GM12878 (cell line): ENCODE measurements around the gene MAST4. TPM values are rescaled to one million over a fixed set of nuclear protein-coding genes. Genes with fewer than 3 reads are reported as not detected.
A peak's percentile ranks its signal among the peaks of the same experiment; 100 is the strongest.

Experiments
- BCL11A ChIP-seq: IDR thresholded peaks from 2 replicates; pipeline ENCODE4 v1.6.1; 2011; ENCODE audit warnings: low read depth, low read length
- CEBPB ChIP-seq, 2 experiments: fragments of 150-350 bp in 1 of 2; IDR thresholded peaks; 2 replicates each; pipeline ENCODE4 v1.6.1; 2012 to 2014; ENCODE audit warnings: low read depth in 2 of 2, low read length in 2 of 2, borderline replicate concordance in 1 of 2, inconsistent platforms in 1 of 2
- KLF5 ChIP-seq: fragments of 450-650 bp; IDR thresholded peaks from 2 replicates; pipeline ENCODE4 v1.6.1; 2014; ENCODE audit warnings: mild to moderate bottlenecking; ENCODE audit not compliant: partially characterized antibody
- NFXL1 ChIP-seq: fragments of 450-650 bp; IDR thresholded peaks from 2 replicates; pipeline ENCODE4 v1.6.1; 2017; ENCODE audit warnings: antibody characterized with exemption, mild to moderate bottlenecking, borderline replicate concordance
- PAX5 ChIP-seq: IDR thresholded peaks from 2 replicates; pipeline ENCODE4 v1.6.1; 2011; ENCODE audit warnings: low read depth, low read length, borderline replicate concordance
- POU2F2 ChIP-seq: IDR thresholded peaks from 3 replicates; pipeline ENCODE4 v1.6.1; 2011; ENCODE audit warnings: low read depth, mild to moderate bottlenecking, low read length, borderline replicate concordance
- TCF7 ChIP-seq: IDR thresholded peaks from 2 replicates; pipeline ENCODE4 v1.6.1; 2014; ENCODE audit warnings: antibody characterized with exemption, borderline replicate concordance
- ZNF24 ChIP-seq: fragments of 450-650 bp; IDR thresholded peaks from 2 replicates; pipeline ENCODE4 v1.6.1; 2017; ENCODE audit warnings: antibody characterized with exemption, mild to moderate bottlenecking
- ZSCAN29 ChIP-seq: fragments of 450-650 bp; IDR thresholded peaks from 2 replicates; pipeline ENCODE4 v1.6.1; 2017; ENCODE audit warnings: mild to moderate bottlenecking, moderate library complexity
- polyA plus RNA-seq, 11 experiments: library from polyadenylated mRNA; depleted of rRNA in 4 of 11; unstranded in 6 of 11; stranded (reverse) in 5 of 11; fragments of >200 nt; fragmentation: Nextera tagmentation in 4 of 11; fragmentation: Illumina TruSeq in 1 of 11; extraction: Ambion mirVana in 4 of 11; extraction: Trizol in 1 of 11; gene quantifications; 1 replicate in 1 of 11; 2 replicates in 10 of 11; pipeline versions ENCODE4 v1.2.1 to v1.2.3, GENCODE V29; 2011 to 2016; ENCODE audit warnings: inconsistent platforms in 2 of 11, missing spikeins in 2 of 11, low read depth in 1 of 11
- total RNA-seq, 4 experiments: library from RNA; depleted of rRNA in 3 of 4; stranded (reverse); fragments of >200 nt in 3 of 4; fragmentation: Illumina TruSeq in 1 of 4; extraction: Trizol in 1 of 4; gene quantifications; 2 replicates each; pipeline versions ENCODE4 v1.2.1 to v1.2.3, GENCODE V29; 2013 to 2021
- TF ChIP-seq, protein P1 (sequence below): fragments of 450-650 bp; IDR thresholded peaks from 2 replicates; pipeline ENCODE4 v1.6.1; 2017; ENCODE audit warnings: mild to moderate bottlenecking
- TF ChIP-seq, protein P2 (sequence below): fragments of 450-650 bp; IDR thresholded peaks from 2 replicates; pipeline ENCODE4 v1.6.1; 2016; ENCODE audit warnings: mild to moderate bottlenecking, moderate library complexity, borderline replicate concordance
- TF ChIP-seq, protein P3 (sequence below): IDR thresholded peaks from 2 replicates; pipeline ENCODE4 v1.6.1; 2012; ENCODE audit warnings: low read depth, low read length, improper control_type of control experiment
- TF ChIP-seq, protein P4 (sequence below): IDR thresholded peaks from 2 replicates; pipeline ENCODE4 v1.6.1; 2012; ENCODE audit warnings: low read depth, low read length, improper control_type of control experiment
- TF ChIP-seq, protein P5 (sequence below): fragments of 450-650 bp; IDR thresholded peaks from 2 replicates; pipeline ENCODE4 v1.6.1; 2017; ENCODE audit warnings: mild to moderate bottlenecking, moderate library complexity
- TF ChIP-seq, protein P6 (sequence below): IDR thresholded peaks from 2 replicates; pipeline ENCODE4 v1.6.1; 2011; ENCODE audit warnings: mild to moderate bottlenecking, low read depth, low read length, moderate library complexity; ENCODE audit not compliant: insufficient replicate concordance

The MAST4 gene
- total and polyA plus RNA-seq, 10 of the 15 experiments (the other 5 are each of a cell fraction or from before 2014, with no cell fraction given): 0.02 to 1.6 (median 0.29) TPM; not detected in 1

DNA sequence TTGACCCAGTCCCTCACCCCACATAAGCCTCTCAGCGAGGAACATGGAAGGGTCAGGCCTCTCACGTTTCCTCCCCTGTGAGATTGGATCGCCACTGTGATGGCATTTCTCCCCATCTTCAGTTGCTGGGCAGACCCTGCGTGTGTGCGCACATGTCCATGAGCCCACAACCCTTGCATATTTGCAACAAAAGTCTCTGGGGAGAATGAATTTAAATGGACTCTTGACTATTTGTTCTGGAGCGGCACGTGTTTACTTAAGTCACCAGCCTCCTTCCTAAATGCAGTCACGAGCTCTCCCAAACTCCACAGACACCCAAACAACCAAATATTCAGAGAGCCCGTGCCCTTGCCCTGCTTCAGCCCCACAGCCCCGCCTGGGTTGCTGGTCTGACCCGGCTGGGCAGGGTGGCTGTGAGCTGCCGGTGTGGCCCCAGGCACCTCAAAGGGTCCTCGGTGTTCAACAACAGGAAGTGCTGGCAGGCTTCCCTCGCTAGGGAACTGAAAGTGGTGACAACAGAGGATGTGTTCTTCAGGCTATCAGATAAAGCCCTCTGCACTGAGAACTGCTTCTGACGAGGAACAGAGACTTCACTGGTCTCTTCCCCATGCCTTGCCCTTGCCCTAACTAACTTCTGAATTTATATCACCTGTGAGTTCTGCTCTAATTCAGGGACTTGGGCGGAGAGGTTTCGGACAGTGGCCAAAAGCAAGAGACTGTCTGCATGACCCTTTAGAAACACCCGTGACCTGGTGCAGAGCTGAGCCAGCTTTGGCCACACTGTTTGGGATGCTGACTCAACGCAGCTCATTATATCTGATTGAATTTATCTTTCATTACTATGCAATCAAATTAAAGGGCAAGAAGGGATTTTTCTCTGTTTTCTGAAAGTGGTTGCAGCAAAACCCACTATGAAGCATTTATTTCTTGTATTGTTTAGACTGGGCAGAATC, 619.6 kb downstream of the MAST4 start (continued):
- TF ChIP-seq, protein P1, sequence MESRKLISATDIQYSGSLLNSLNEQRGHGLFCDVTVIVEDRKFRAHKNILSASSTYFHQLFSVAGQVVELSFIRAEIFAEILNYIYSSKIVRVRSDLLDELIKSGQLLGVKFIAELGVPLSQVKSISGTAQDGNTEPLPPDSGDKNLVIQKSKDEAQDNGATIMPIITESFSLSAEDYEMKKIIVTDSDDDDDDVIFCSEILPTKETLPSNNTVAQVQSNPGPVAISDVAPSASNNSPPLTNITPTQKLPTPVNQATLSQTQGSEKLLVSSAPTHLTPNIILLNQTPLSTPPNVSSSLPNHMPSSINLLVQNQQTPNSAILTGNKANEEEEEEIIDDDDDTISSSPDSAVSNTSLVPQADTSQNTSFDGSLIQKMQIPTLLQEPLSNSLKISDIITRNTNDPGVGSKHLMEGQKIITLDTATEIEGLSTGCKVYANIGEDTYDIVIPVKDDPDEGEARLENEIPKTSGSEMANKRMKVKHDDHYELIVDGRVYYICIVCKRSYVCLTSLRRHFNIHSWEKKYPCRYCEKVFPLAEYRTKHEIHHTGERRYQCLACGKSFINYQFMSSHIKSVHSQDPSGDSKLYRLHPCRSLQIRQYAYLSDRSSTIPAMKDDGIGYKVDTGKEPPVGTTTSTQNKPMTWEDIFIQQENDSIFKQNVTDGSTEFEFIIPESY: no peak
- TF ChIP-seq PAX5 (peak; percentile 41; the same call in 1 of the 2 replicates), TCF7 (no peak; the same call in 1 of the 2 replicates), NFXL1 (no peak), CEBPB (IDR thresholded peaks at IDR 0.05; ENCODE audit: borderline replicate concordance in 1 of 2, low read depth in 2 of 2, low read length in 2 of 2) (no peak), BCL11A (peak; percentile 62), POU2F2 (no peak), ZNF24 (no peak), KLF5 (peak; percentile 68), ZSCAN29 (no peak)
- TF ChIP-seq, protein P2, sequence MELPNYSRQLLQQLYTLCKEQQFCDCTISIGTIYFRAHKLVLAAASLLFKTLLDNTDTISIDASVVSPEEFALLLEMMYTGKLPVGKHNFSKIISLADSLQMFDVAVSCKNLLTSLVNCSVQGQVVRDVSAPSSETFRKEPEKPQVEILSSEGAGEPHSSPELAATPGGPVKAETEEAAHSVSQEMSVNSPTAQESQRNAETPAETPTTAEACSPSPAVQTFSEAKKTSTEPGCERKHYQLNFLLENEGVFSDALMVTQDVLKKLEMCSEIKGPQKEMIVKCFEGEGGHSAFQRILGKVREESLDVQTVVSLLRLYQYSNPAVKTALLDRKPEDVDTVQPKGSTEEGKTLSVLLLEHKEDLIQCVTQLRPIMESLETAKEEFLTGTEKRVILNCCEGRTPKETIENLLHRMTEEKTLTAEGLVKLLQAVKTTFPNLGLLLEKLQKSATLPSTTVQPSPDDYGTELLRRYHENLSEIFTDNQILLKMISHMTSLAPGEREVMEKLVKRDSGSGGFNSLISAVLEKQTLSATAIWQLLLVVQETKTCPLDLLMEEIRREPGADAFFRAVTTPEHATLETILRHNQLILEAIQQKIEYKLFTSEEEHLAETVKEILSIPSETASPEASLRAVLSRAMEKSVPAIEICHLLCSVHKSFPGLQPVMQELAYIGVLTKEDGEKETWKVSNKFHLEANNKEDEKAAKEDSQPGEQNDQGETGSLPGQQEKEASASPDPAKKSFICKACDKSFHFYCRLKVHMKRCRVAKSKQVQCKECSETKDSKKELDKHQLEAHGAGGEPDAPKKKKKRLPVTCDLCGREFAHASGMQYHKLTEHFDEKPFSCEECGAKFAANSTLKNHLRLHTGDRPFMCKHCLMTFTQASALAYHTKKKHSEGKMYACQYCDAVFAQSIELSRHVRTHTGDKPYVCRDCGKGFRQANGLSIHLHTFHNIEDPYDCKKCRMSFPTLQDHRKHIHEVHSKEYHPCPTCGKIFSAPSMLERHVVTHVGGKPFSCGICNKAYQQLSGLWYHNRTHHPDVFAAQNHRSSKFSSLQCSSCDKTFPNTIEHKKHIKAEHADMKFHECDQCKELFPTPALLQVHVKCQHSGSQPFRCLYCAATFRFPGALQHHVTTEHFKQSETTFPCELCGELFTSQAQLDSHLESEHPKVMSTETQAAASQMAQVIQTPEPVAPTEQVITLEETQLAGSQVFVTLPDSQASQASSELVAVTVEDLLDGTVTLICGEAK: no peak
- TF ChIP-seq, protein P3, sequence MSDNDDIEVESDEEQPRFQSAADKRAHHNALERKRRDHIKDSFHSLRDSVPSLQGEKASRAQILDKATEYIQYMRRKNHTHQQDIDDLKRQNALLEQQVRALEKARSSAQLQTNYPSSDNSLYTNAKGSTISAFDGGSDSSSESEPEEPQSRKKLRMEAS: no peak
- TF ChIP-seq, protein P4, sequence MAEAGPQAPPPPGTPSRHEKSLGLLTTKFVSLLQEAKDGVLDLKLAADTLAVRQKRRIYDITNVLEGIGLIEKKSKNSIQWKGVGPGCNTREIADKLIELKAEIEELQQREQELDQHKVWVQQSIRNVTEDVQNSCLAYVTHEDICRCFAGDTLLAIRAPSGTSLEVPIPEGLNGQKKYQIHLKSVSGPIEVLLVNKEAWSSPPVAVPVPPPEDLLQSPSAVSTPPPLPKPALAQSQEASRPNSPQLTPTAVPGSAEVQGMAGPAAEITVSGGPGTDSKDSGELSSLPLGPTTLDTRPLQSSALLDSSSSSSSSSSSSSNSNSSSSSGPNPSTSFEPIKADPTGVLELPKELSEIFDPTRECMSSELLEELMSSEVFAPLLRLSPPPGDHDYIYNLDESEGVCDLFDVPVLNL: no peak
- TF ChIP-seq, protein P5, sequence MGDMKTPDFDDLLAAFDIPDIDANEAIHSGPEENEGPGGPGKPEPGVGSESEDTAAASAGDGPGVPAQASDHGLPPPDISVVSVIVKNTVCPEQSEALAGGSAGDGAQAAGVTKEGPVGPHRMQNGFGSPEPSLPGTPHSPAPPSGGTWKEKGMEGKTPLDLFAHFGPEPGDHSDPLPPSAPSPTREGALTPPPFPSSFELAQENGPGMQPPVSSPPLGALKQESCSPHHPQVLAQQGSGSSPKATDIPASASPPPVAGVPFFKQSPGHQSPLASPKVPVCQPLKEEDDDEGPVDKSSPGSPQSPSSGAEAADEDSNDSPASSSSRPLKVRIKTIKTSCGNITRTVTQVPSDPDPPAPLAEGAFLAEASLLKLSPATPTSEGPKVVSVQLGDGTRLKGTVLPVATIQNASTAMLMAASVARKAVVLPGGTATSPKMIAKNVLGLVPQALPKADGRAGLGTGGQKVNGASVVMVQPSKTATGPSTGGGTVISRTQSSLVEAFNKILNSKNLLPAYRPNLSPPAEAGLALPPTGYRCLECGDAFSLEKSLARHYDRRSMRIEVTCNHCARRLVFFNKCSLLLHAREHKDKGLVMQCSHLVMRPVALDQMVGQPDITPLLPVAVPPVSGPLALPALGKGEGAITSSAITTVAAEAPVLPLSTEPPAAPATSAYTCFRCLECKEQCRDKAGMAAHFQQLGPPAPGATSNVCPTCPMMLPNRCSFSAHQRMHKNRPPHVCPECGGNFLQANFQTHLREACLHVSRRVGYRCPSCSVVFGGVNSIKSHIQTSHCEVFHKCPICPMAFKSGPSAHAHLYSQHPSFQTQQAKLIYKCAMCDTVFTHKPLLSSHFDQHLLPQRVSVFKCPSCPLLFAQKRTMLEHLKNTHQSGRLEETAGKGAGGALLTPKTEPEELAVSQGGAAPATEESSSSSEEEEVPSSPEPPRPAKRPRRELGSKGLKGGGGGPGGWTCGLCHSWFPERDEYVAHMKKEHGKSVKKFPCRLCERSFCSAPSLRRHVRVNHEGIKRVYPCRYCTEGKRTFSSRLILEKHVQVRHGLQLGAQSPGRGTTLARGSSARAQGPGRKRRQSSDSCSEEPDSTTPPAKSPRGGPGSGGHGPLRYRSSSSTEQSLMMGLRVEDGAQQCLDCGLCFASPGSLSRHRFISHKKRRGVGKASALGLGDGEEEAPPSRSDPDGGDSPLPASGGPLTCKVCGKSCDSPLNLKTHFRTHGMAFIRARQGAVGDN: peak; percentile 57
- TF ChIP-seq, protein P6, sequence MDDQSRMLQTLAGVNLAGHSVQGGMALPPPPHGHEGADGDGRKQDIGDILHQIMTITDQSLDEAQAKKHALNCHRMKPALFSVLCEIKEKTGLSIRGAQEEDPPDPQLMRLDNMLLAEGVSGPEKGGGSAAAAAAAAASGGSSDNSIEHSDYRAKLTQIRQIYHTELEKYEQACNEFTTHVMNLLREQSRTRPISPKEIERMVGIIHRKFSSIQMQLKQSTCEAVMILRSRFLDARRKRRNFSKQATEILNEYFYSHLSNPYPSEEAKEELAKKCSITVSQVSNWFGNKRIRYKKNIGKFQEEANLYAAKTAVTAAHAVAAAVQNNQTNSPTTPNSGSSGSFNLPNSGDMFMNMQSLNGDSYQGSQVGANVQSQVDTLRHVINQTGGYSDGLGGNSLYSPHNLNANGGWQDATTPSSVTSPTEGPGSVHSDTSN: no peak
